Endothelial cell of umbilical vein (primary cell): ENCODE data around the gene TMEM127. TPM values are rescaled to one million over a fixed set of nuclear protein-coding genes. Genes with fewer than 3 reads are reported as not detected.

Source experiments
- BruUV-seq: library from RNA; stranded (reverse); fragments of 400-500 nt; replicated peaks from 2 replicates; lab custom pipeline; 2021; lab: Mats Ljungman, UMichigan
- CTCF ChIA-PET: fragments of 300-600, 350-600 bp; sonication (Branson Sonifier 250); formaldehyde crosslinking; loops from one replicate; lab custom pipeline; 2021; ENCODE audit warnings: antibody characterized with exemption, inconsistent platforms; lab: Charles Lee
- POLR2A ChIA-PET: fragments of 300-600, 350-600 bp; sonication (Branson Sonifier 250); formaldehyde crosslinking; loops from one replicate; lab custom pipeline; 2021; ENCODE audit warnings: antibody characterized with exemption, inconsistent platforms; lab: Charles Lee
- DNase-seq: peaks from one replicate; pipeline ENCODE4 v3.0.0-alpha.2; 2011; ENCODE audit warnings: low read depth, low spot score
- FAIRE-seq: peaks from 2 replicates; lab custom pipeline; 2011; peaks lifted over from hg19 to GRCh38; lab: Jason Lieb, UNC
- H2AFZ ChIP-seq: 2 replicates; pipeline ENCODE4 v1.6.0; 2012; ENCODE audit warnings: low read depth, low read length, control low read depth, inconsistent platforms
- H3K27ac ChIP-seq: 2 replicates; pipeline ENCODE4 v1.5.1; 2011; ENCODE audit warnings: low read depth, mild to moderate bottlenecking, control low read depth, low read length, moderate library complexity; ENCODE audit not compliant: insufficient read depth
- H3K27me3 ChIP-seq, 2 experiments: 2 replicates each; pipeline versions ENCODE4 v1.6.0 to v1.6.1; 2011; ENCODE audit warnings: low read length in 2 of 2, mixed read lengths in 1 of 2; ENCODE audit not compliant: control insufficient read depth in 2 of 2, insufficient read depth in 2 of 2
- H3K36me3 ChIP-seq, 2 experiments: 2 replicates in 1 of 2; 3 replicates in 1 of 2; pipeline ENCODE4 v1.5.1; 2011; ENCODE audit warnings: low read length in 2 of 2, mild to moderate bottlenecking in 1 of 2, moderate library complexity in 1 of 2; ENCODE audit not compliant: control insufficient read depth in 2 of 2, insufficient read depth in 2 of 2; ENCODE audit errors: extremely low read depth in 1 of 2
- H3K4me1 ChIP-seq: 3 replicates; pipeline ENCODE4 v1.5.1; 2011; ENCODE audit warnings: mild to moderate bottlenecking, low read length; ENCODE audit not compliant: control insufficient read depth, insufficient read depth; ENCODE audit errors: extremely low read depth
- H3K4me2 ChIP-seq: 2 replicates; pipeline ENCODE4 v1.6.1; 2011; ENCODE audit warnings: low read length, control low read depth, mixed read lengths; ENCODE audit not compliant: insufficient read depth
- H3K4me3 ChIP-seq, 3 experiments: fragments of 200-600 bp in 1 of 3; sonication (generic), shearing (Covaris generic) in 1 of 3; replicated peaks in 1 of 3; 2 replicates each; pipeline ENCODE4 v1.5.1; 2011 to 2016; ENCODE audit warnings: control low read depth in 3 of 3, low read length in 3 of 3, mild to moderate bottlenecking in 2 of 3, inconsistent platforms in 1 of 3, low read depth in 1 of 3, moderate library complexity in 1 of 3; ENCODE audit not compliant: insufficient read depth in 1 of 3
- H3K79me2 ChIP-seq: 2 replicates; pipeline ENCODE4 v1.6.0; 2012; ENCODE audit warnings: low read length, inconsistent platforms; ENCODE audit not compliant: control insufficient read depth, insufficient read depth
- H3K9ac ChIP-seq: replicated peaks from 2 replicates; pipeline ENCODE3; 2011; ENCODE audit warnings: low read length, control low read depth; ENCODE audit not compliant: insufficient read depth; ENCODE audit errors: extremely low read depth
- H3K9me1 ChIP-seq: replicated peaks from 3 replicates; pipeline ENCODE4 v1.6.0; 2011; ENCODE audit warnings: mild to moderate bottlenecking, low read length; ENCODE audit not compliant: control insufficient read depth, insufficient read depth; ENCODE audit errors: extremely low read depth
- H3K9me3 ChIP-seq: replicated peaks from 2 replicates; pipeline ENCODE4 v1.5.1; 2012; ENCODE audit warnings: low read length, inconsistent platforms; ENCODE audit not compliant: control insufficient read depth, insufficient read depth
- H4K20me1 ChIP-seq: replicated peaks from 2 replicates; pipeline ENCODE3; 2011; ENCODE audit warnings: mild to moderate bottlenecking, low read length; ENCODE audit not compliant: control insufficient read depth, insufficient read depth; ENCODE audit errors: extremely low read depth
- EZH2 ChIP-seq: IDR thresholded peaks from 2 replicates; pipeline ENCODE4 v1.6.1; 2012; ENCODE audit warnings: borderline replicate concordance, low read depth, mild to moderate bottlenecking, moderate library complexity, low read length, inconsistent platforms; ENCODE audit not compliant: severe bottlenecking
- FOS ChIP-seq: IDR thresholded peaks from 2 replicates; pipeline ENCODE4 v1.6.1; 2011; ENCODE audit warnings: mild to moderate bottlenecking, low read length, moderate library complexity, borderline replicate concordance; ENCODE audit not compliant: insufficient read depth
- GATA2 ChIP-seq: IDR thresholded peaks from 2 replicates; pipeline ENCODE4 v1.7.0; 2011; ENCODE audit warnings: low read depth, mild to moderate bottlenecking, moderate library complexity, mixed read lengths, low read length; ENCODE audit not compliant: insufficient read length, insufficient read depth
- JUN ChIP-seq: IDR thresholded peaks from 2 replicates; pipeline ENCODE4 v1.6.1; 2011; ENCODE audit warnings: borderline replicate concordance, low read depth; ENCODE audit not compliant: insufficient read length, insufficient read depth
- MYC ChIP-seq: IDR thresholded peaks from one replicate; pipeline ENCODE4 v1.6.1; 2011; ENCODE audit warnings: mild to moderate bottlenecking, low read depth, low read length
- POLR2A ChIP-seq: IDR thresholded peaks from 2 replicates; pipeline ENCODE4 v1.6.1; 2012; ENCODE audit warnings: low read depth, mild to moderate bottlenecking, control low read depth, low read length
- POLR2AphosphoS5 ChIP-seq: IDR thresholded peaks from 2 replicates; pipeline ENCODE4 v1.6.1; 2012; ENCODE audit warnings: low read depth, mild to moderate bottlenecking, control low read depth, low read length, moderate library complexity; ENCODE audit not compliant: insufficient read depth
- dilution Hi-C: fragments of 300-500 bp; cut with MboI; formaldehyde crosslinking; loops from one replicate; pipeline ENCODE4 v1.15.0; 2019; ENCODE audit warnings: low sequenced_read_pairs; ENCODE audit not compliant: extremely low pct_ligation_motif_present
- intact Hi-C: fragments of 100-400 bp; cut with micrococcal nuclease; formaldehyde crosslinking; loops from one replicate; pipeline ENCODE4 v1.10.0; 2022
- polyA plus RNA-seq, 4 experiments: library from polyadenylated mRNA; depleted of rRNA in 3 of 4; stranded (reverse) in 3 of 4; unstranded in 1 of 4; fragments of >200 nt; gene quantifications; 2 replicates each; pipeline versions ENCODE4 v1.2.1 to v1.2.3, GENCODE V29; 2011 to 2012; ENCODE audit warnings: missing spikeins in 1 of 4
- total RNA-seq: library from RNA; stranded (reverse); gene quantifications from 2 replicates; pipeline ENCODE4 v1.2.3, GENCODE V29; 2021
- TF ChIP-seq, protein P1 (sequence below): IDR thresholded peaks from 2 replicates; pipeline ENCODE4 v1.6.1; 2011; ENCODE audit not compliant: insufficient read depth, insufficient read length
- TF ChIP-seq, protein P2 (sequence below), 2 donors: IDR thresholded peaks; 1 replicate in 1 of 2; 2 replicates in 1 of 2; pipeline ENCODE4 v1.5.1; 2011; ENCODE audit warnings: low read length in 2 of 2, mild to moderate bottlenecking in 2 of 2, moderate library complexity in 2 of 2, control low read depth in 1 of 2, inconsistent platforms in 1 of 2, low read depth in 1 of 2; ENCODE audit not compliant: insufficient read depth in 1 of 2; ENCODE audit errors: extremely low read depth in 1 of 2

TMEM127 gene
- total and polyA plus RNA-seq, 2 donors (not counting 3 experiments of a cell fraction or from before 2014, with no cell fraction given) = 48.4 to 75.7 TPM

DNA sequence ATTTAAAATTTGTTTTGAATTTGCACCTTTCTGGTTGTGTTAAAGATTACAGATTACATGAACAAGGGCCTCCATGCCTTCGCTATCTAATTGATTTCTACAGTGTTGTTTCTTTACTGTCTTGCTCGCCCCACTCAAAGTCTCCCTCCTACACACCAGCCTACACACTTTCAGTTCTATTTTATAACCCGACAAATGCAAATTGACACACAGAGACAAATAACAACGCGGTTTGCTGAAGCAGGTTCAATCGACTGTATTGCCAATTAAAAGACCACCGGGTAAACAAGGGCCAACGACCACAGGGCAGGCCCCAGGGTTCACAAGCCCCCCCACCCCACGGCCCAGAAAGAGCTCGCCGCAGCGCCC, 58.0 kb downstream of the TMEM127 start:
- H3K27ac ChIP-seq = peak overlapping the region; percentile 87
- BruUV-seq = no TSS peak
- ChIA-PET CTCF (interaction anchor here (0.8 to 2.0 kb wide), 7 partner anchors 33 to 215 kb away, joined by 3 to 17 read pairs (median 6); partner anchors contain the start of genes CIAO1 and TMEM127), POLR2A (interaction anchor here (0.6 to 1.3 kb wide), 6 partner anchors 17 to 59 kb away, joined by 3 to 7 read pairs (median 4); partner anchors contain the start of genes CIAO1 and TMEM127)
- FAIRE-seq (no peak), DNase-seq (peak; percentile 43)
- peak overlapping the region; percentile 89 for H3K9ac ChIP-seq
- TF ChIP-seq EZH2 (no peak), GATA2 (no peak), JUN (no peak), MYC (no peak), POLR2A (no peak), POLR2AphosphoS5 (no peak), FOS (no peak)
- TF ChIP-seq, protein P1, sequence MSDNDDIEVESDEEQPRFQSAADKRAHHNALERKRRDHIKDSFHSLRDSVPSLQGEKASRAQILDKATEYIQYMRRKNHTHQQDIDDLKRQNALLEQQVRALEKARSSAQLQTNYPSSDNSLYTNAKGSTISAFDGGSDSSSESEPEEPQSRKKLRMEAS = no peak
- TF ChIP-seq, protein P2, sequence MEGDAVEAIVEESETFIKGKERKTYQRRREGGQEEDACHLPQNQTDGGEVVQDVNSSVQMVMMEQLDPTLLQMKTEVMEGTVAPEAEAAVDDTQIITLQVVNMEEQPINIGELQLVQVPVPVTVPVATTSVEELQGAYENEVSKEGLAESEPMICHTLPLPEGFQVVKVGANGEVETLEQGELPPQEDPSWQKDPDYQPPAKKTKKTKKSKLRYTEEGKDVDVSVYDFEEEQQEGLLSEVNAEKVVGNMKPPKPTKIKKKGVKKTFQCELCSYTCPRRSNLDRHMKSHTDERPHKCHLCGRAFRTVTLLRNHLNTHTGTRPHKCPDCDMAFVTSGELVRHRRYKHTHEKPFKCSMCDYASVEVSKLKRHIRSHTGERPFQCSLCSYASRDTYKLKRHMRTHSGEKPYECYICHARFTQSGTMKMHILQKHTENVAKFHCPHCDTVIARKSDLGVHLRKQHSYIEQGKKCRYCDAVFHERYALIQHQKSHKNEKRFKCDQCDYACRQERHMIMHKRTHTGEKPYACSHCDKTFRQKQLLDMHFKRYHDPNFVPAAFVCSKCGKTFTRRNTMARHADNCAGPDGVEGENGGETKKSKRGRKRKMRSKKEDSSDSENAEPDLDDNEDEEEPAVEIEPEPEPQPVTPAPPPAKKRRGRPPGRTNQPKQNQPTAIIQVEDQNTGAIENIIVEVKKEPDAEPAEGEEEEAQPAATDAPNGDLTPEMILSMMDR (IDR thresholded peaks at IDR 0.05; ENCODE audit: extremely low read depth in 1 of 2, insufficient read depth in 1 of 2, low read depth in 1 of 2, low read length in 2 of 2) = no peak
- dilution Hi-C loops = no loop called here
- H3K9me1 ChIP-seq = no peaks in the 10 kb centered on the region
- H2AFZ ChIP-seq = peak overlapping the region; percentile 50
- H3K4me3 ChIP-seq = peak overlapping the region; percentile 84 to 99 (median 98)
- H3K4me2 ChIP-seq = peak overlapping the region; percentile 90
- H3K4me1 ChIP-seq = peaks cover 36% of the 10 kb centered on the region
- intact Hi-C loops = loop anchor here (1.0 to 10.0 kb wide), 6 partner anchors 35 to 297 kb away; partner anchors contain the start of genes CIAO1 and NEURL3
- no peaks in the 10 kb centered on the region for H3K27me3 ChIP-seq
- peaks cover 66% of the 10 kb centered on the region for H3K79me2 ChIP-seq
- H4K20me1 ChIP-seq = no peaks in the 10 kb centered on the region
- H3K36me3 ChIP-seq = no peaks in the 10 kb centered on the region
- no peaks in the 10 kb centered on the region for H3K9me3 ChIP-seq
